Astrocyte of the cerebellum (primary cell): ENCODE results near the gene THAP8.

Experiments
- DNase-seq: peaks from one replicate; pipeline ENCODE4 v3.0.0-alpha.2; 2011; ENCODE audit warnings: low read depth
- H3K4me3 ChIP-seq: 2 replicates; pipeline ENCODE4 v1.5.1; 2011; ENCODE audit warnings: mild to moderate bottlenecking, low read depth, low read length, moderate library complexity
- in situ Hi-C: cut with HindIII; loops from 2 replicates; pipeline ENCODE4 v1.10.0; 2017; ENCODE audit warnings: low sequenced_read_pairs
- TF ChIP-seq, protein P1 (sequence below): IDR thresholded peaks from 2 replicates; pipeline ENCODE4 v1.5.1; 2012; ENCODE audit warnings: low read length, low read depth, moderate library complexity, mild to moderate bottlenecking; ENCODE audit errors: missing control alignments

Gene THAP8

DNA sequence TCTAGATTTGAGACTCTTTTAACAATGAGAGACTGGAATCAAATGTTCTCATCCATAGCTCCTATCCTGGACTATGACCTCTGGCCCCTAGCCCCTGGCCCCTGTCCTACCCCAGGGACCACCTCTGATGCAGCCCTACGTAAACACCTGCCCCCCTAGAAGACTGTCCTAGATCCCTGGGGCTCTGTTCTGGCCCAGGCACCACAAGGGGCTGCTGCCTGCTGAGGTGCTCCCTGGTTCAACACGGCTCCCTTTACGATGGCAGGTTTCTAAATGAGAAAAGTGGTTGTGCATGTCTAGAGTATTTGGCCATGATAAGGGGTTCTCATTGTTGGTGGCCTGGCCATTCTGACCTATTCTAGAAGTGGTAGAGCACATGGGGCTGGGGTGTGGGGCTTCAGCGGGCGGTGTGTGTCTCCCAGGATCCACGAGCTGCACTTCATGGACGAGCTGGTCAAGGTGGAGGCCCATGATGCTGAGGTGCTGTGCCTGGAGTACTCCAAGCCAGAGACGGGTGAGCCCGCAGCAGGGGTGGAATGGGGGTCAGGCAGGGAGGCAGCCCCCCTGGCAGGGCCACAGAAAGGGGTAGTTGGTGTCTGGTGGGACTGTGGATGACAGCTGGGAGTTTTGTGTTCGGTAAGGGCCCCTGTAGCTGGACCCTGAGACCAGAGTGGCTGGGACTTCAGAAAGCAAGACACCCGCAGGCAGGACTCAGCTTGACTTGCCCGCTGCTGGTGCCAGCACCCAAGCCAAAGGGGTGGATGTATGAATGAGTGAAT lies 30.3 kb upstream of the THAP8 start:
- no peak overlapping the region for H3K4me3 ChIP-seq
- in situ Hi-C loops: no loop called here
- TF ChIP-seq, protein P1, sequence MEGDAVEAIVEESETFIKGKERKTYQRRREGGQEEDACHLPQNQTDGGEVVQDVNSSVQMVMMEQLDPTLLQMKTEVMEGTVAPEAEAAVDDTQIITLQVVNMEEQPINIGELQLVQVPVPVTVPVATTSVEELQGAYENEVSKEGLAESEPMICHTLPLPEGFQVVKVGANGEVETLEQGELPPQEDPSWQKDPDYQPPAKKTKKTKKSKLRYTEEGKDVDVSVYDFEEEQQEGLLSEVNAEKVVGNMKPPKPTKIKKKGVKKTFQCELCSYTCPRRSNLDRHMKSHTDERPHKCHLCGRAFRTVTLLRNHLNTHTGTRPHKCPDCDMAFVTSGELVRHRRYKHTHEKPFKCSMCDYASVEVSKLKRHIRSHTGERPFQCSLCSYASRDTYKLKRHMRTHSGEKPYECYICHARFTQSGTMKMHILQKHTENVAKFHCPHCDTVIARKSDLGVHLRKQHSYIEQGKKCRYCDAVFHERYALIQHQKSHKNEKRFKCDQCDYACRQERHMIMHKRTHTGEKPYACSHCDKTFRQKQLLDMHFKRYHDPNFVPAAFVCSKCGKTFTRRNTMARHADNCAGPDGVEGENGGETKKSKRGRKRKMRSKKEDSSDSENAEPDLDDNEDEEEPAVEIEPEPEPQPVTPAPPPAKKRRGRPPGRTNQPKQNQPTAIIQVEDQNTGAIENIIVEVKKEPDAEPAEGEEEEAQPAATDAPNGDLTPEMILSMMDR: no peak
- no peak for DNase-seq

DNA sequence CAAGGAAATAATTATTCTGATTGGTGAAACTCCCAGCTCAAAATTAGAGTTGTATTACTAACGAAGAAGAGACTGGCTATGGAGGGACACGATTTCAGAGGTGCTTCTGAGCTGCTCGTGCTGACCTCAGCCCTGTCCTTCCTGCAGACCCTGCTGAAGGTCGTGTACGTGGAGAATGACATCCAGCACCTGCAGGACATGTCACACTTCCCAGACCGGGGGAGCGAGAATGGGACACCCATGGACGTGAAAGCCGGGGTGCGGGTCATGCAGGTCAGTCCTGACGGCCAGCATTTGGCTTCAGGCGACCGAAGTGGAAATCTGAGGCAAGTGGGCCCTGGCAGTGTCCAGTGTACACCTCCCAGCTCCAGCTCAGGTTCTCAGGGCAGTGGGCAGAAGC lies 28.8 kb upstream of the THAP8 start:
- H3K4me3 ChIP-seq: no peak overlapping the region
- in situ Hi-C loops: no loop called here
- TF ChIP-seq, protein P1: no peak
- no peak for DNase-seq

DNA sequence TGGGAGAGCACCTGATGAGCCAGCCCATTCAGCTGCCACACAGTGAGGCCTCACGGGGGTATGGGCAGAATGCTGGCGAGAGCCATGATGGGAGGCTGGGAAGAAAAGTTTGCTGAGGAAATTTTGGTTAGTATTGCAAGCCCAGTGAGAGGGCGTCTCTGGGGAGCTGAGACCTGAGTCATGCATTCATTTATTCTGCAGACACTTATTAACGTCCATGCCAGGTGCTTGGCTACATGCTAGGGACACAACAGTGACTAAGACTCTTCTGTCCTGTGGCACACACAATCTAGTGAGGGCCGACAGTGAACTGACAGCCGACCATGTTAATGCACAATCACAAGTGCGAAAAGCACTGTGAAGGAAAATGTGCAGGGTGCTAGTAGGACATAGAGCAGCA lies 27.8 kb upstream of the THAP8 start:
- no peak for DNase-seq
- TF ChIP-seq, protein P1: no peak
- H3K4me3 ChIP-seq: no peak overlapping the region
- in situ Hi-C loops: no loop called here

DNA sequence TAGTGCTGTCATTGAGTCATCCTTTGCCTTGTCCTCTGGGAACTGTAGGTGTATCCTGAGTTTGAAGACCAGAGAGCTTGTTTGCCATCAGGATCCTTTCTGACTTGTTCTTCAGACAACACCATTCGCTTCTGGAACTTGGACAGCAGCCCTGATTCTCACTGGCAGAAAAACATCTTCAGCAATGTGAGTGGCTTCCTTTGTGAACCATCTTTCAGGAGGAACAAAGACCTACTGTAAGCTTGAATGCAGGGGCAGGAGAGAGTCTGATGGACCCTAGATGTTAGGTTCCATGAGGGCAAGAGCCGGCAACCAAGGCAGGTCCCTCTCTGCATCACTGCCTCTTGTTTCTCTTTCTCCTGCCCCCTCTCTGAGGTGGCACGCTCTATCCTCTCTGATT lies 27.3 kb upstream of the THAP8 start:
- in situ Hi-C loops: no loop called here
- DNase-seq: no peak
- TF ChIP-seq, protein P1: no peak
- no peak overlapping the region for H3K4me3 ChIP-seq

DNA sequence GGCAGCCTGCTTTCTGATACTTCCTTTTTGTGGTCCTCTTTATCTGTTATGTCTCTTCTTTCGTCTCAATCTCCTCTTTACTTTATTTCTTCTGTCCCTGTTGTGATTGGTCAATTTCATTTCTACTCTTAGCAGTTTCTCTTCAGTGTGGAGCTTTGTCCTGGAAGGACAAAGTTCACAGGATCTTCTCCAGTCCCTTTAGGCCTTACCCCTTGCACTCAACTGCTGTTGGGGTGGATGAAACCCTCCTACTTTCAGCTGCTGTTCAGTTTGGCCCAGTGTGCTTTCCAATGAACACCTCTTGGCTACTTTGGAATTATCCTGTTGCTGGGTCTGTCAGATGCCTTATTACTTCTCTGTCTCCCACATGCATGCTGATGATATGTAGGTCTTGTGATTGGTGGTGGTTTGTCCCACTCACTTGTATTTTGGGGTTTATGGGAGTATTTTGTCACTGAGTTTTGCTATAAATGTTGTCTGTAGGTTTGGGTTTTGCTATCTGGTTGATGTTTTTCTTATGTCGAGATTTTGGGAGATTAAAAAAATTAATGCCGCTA lies 25.4 kb upstream of the THAP8 start:
- no peak overlapping the region for H3K4me3 ChIP-seq
- TF ChIP-seq, protein P1: no peak
- in situ Hi-C loops: no loop called here
- no peak for DNase-seq

DNA sequence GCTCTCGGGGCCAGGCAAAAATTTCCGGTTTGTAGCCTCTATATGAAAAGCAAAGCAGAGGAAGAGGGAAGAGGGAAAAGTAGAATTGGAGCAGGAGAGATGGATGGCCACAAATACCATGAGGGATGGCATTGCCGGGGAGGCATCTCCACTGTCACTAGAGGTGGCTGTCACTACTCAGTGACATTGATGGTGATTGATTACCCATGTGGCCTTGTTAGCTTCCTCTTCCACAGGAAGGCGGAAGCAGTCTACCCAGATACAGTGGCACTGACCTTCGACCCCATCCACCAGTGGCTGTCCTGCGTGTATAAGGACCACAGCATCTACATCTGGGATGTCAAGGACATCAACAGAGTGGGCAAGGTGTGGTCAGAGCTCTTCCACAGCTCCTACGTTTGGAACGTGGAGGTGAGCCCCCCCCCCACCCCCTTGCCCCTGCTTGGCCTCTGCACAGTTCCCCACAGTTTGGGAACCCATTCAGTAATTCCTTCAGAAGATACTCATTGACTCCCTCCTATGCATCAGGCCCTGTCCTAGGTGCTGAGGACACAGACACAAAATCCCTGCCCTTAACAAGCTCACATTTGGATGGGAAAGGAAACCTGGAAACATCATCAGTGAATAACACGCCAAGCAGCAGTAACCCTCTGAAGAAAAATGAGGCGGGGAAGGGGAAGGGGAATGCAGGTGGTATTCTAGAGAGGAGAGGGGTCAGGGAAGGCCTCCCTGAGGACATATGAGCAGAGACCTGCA lies 19.2 kb upstream of the THAP8 start:
- TF ChIP-seq, protein P1: no peak
- in situ Hi-C loops: no loop called here
- DNase-seq: no peak
- no peak overlapping the region for H3K4me3 ChIP-seq
